Measurements from ENCODE around the gene CREBBP.

DNA sequence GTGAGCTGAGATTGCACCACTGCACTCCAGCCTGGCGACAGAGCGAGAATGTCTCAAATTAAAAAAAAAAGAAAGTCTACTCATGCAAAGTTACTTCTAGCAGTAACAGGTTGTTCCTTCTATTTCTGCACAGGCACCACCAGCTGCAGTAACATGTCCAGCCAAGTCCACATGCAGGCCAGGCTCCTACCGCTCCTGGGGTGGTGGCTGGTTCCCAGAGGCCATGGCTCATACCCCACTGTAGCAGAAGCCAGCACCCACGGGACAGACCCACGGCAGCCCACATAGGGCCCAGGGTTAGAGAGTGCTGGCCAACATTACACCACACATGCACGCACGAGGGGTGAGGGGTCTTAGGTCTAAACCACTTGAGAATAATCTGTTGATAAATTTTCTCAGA, 136.5 kb downstream of the CREBBP start:
- TF ChIP-seq CTCF (IDR thresholded peaks at IDR 0.05), result no peak
- TF ChIP-seq POLR2AphosphoS5 (IDR thresholded peaks at IDR 0.05), result no peak
- TF ChIP-seq EP300 (IDR thresholded peaks at IDR 0.05), result no peak
